GM21367 (cell line): ENCODE results near the gene TMEM212.

Experiments
- ATAC-seq: cut with Tn5 transposase; IDR thresholded peaks from one replicate; pipeline ENCODE4 v1.9.1; 2021; ENCODE audit not compliant: unreplicated experiment

The TMEM212 gene

DNA sequence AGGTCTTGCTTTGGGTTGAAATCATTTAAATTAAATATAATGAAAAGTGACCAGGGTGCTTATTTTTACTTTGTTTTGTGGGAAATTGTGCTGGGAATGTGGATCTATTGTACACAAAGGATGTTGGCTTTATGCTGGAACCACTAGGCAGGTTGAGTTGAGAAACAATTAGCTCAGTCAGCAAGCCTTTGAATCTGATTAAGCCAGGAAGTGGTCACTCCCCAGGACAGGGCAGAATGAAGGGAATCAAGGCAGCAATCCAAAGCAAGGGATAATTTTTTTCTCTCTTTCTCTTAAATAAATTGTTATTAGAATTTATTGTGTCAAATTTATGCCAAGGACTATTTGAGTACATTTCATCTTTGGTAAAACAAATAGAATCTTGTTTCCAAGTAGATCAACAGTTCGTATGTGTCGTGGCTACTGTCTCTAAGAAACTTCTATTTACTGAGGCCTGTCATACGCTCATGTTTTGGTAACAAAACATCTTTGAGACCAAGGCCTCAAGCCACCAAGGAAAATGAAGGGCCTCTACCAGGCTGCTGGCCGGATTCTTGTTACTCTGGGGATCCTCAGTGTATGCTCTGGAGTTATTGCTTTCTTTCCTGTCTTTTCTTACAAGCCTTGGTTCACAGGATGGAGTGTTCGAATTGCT is at the start of gene TMEM212:
Gene TMEM212, plus strand, starts transcription at position 486 of the 655 bp plus-strand sequence. Its CDS starts 35 bp downstream, at position 521.
- no peak for ATAC-seq

DNA sequence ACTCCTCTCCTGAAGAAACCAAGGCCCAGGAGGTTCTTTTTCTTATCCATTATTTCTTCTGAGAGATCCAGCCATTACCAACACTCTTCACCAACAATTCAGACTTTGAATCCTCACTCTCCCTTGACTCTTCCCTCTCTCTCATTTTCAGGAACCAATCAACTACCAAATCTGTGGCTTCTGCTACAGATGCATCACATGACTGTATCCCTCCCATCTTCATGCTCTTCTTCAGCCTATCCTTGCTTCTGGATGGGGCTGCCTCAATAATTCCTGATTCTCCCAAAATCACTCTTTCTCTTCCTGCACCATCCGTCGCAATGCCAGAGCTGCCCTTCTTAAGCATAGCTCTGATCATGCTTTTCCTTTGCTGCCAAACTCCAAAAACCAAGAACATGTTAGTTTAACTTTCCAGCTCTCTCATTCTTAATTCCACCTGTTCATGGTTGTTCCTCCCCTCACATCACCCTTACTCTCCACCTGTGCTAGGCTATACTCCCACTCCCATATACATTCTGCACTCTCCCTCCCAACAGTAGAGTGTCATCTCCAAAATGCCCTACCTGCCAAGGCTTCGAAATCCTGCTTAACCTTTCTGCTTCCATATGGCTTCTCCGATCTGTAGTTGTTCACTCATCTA is 46.4 kb upstream of the TMEM212 start:
- ATAC-seq, result no peak

- peak; percentile 66 for ATAC-seq
Observed at GRCh38 chr3:171797265-171797679, 45.9 kb upstream of the TMEM212 start.

GRCh38 chr3:171797873-171798272 is 45.3 kb upstream of the TMEM212 start:
- no peak for ATAC-seq

DNA sequence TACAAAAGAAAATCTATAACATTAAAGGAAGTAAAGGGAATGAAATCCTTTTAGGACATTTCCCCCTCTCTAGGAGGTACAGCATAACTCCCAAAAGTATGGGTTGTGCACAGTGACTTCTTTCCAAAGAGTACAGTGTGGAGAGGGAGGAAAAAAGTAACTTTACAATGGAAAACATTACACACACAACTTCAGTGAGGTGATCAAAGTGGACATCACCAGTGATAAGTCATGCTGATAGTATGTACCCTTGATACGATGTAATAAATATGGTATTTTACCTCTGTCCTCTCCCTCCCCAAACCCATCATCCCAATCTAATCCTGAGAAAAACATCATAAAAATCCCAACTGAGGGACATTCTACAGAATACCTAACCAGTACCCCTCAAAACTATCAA is 43.6 kb upstream of the TMEM212 start:
- ATAC-seq, result no peak

- no peak for ATAC-seq
Observed at GRCh38 chr3:171801738-171802589, 41.2 kb upstream of the TMEM212 start.

- ATAC-seq, result no peak
Observed at GRCh38 chr3:171802590-171802956, 40.6 kb upstream of the TMEM212 start.

DNA sequence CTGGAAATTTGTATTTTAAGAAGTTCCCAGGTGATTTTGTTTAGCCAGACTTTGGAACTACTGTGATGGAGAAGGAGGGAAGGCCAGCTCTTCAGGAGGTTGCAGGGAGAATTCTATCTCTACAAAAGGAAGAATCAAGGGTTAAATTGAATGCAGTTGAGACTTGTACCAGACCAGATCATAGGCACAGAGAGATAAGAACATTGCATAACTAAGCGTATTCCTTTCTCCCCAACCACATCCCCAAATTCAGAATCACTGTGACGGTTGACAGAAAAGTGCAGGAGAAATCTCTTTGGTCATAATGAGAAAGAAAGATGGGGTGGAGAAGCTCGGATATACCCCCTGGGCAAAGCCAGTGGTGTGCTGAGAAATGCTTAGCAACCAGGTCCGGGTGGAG is 40.1 kb upstream of the TMEM212 start:
- ATAC-seq, result no peak

DNA sequence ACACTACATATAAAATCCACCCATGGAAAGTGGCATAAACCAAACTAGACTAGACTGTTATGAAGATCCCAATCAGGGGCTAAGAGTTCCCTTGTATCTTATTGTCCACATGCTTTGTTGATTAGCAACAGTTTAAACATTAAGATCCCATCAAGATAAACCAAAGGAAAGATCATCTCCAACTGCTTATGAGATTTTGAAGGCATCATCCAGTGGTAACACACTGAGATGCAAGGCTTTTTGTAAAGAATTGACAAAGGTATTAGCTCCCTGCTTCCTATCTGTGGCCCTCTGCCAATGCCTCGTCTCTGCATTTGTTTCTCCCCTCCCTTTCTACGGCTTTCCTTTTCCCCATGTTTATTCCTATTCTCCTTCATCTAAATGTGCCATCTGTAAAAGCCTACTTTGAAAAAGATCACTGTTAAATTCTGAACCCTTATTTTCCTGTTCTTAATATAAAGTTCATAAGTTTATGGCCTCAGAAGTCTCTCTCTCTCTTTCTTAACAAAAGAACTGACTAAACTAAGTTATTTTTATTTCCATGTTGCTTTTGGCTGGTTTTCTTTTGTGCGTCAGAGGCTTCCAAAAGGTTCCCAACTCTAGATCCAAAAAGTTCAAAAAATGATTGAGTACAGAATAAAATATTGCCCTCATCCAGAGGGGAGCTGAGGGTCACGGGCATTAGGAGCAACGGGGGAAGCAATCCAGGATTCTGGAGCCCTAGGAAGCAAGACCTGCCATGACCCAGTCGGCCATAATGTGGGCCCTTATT is 38.3 kb upstream of the TMEM212 start:
- no peak for ATAC-seq

- ATAC-seq, result no peak
Observed at GRCh38 chr3:171805687-171806086, 37.5 kb upstream of the TMEM212 start.

GRCh38 chr3:171806200-171807128 is 36.7 kb upstream of the TMEM212 start:
- no peak for ATAC-seq

DNA sequence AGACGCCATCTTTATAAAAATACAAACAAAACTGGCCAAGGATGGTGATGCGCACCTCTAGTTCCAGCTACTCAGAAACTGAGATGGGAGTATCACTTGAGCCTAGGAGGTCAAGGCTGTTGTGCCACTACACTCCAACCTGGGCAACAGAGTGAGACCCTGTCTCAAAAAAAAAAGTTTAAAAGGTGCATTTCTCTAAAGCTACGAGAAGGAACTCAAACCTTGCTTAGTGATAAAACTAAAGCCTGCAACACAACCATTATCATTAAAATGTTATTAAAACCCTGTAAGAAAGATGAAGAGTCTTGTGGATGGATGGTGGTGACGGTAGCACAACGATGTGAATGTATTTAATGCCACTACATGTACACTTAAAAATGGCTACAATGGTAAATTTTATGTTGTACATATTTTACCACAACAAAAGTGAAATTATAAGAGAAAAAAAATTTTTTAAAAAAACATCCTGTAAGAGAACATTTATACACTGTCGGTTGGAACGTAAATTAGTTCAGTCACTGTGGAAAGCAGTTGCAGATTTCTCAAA is 35.9 kb upstream of the TMEM212 start:
- ATAC-seq, result no peak

GRCh38 chr3:171807806-171808205 is 35.3 kb upstream of the TMEM212 start:
- no peak for ATAC-seq

DNA sequence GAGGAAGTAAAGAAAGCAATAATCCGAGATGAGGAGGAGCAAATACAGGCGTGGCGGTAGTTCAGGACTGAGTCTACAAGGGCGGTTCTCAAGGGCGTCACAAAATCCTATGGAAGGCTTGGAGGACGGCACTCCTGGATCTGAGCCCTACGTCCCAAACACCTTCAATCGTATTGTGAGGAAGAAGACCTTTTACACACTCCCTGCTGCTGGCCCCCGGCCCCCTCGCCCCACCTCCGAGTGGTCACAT is 33.6 kb upstream of the TMEM212 start:
- ATAC-seq, result no peak

GRCh38 chr3:171809861-171810628 is 33.1 kb upstream of the TMEM212 start, which contains the start of gene PLD1:
Gene PLD1 (minus strand): TSS chr3:171810483. CDS start chr3:171738051, 72,432 bp downstream.
- peak; percentile 47 for ATAC-seq

DNA sequence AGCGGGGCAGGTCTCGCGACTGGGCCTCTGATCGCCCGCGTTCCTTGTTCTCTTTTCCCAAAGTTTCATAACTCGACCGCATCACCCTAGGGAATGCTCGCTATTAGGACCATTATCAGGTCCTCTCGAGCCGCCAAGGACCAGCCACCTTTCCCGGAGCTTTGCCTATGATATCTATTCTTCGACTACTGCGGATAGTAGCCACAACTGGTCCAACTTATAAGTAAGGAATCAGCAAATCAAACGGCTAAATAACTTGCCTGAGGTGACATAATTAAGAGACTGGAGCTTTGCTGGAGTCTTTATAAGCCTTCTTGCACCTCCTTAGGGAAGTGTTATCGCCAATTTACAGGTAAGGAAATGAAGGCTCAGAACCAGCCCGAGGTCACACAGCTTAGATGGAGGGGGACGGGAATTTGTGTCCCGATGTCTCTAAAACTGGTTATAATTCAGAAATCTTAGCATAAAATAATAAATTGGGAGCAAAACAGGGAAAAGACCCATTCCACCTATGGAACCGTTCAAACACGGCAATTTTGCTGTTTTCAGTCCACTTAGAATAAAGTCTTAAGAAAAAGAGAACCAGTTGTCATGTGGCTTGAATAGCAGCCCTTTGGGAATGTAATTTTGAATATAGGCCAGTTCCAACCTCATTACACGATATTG is 32.4 kb upstream of the TMEM212 start:
- ATAC-seq, result no peak

GRCh38 chr3:171811295-171811912 is 31.7 kb upstream of the TMEM212 start:
- ATAC-seq, result no peak

- ATAC-seq, result no peak
Observed at GRCh38 chr3:171811913-171812335, 31.2 kb upstream of the TMEM212 start.
